OCI-LY7 (cell line): Measurements from ENCODE around the gene PIP4K2A. TPM values are rescaled to one million over a fixed set of nuclear protein-coding genes. Genes with fewer than 3 reads are reported as not detected.

Experiments used
- BruUV-seq: library from RNA; stranded (reverse); fragments of 400-500 nt; replicated peaks from 2 replicates; lab custom pipeline; 2021; lab: Mats Ljungman, UMichigan
- CTCF ChIA-PET: fragments of 300-600 bp; sonication (Branson Sonifier 250); formaldehyde crosslinking; loops from one replicate; lab custom pipeline; 2022; ENCODE audit warnings: antibody characterized with exemption; ENCODE audit not compliant: unreplicated experiment; lab: Charles Lee
- POLR2A ChIA-PET: fragments of 300-600 bp; sonication (Branson Sonifier 250); formaldehyde crosslinking; loops from one replicate; lab custom pipeline; 2022; ENCODE audit warnings: antibody characterized with exemption; lab: Charles Lee
- DNase-seq: peaks from one replicate; pipeline ENCODE4 v3.0.0-alpha.2; 2015; ENCODE audit warnings: low spot score
- H2AFZ ChIP-seq: fragments of 200-600 bp; sonication (generic), shearing (Covaris generic); 2 replicates; pipeline ENCODE4 v1.6.1; 2014; ENCODE audit warnings: mild to moderate bottlenecking, antibody characterized with exemption, low read length, moderate library complexity
- H3K27ac ChIP-seq: fragments of 200-600 bp; sonication (generic); 2 replicates; pipeline ENCODE4 v1.5.1; 2014; ENCODE audit warnings: mixed run types, low read depth, mild to moderate bottlenecking, moderate library complexity, low read length, inconsistent platforms; ENCODE audit not compliant: poor library complexity, severe bottlenecking
- H3K36me3 ChIP-seq: fragments of 200-600 bp; sonication (generic); 2 replicates; pipeline ENCODE4 v1.6.1; 2014; ENCODE audit warnings: mild to moderate bottlenecking, antibody characterized with exemption, low read length, moderate library complexity, mixed read lengths; ENCODE audit not compliant: insufficient read depth
- H3K4me1 ChIP-seq: fragments of 200-600 bp; sonication (generic); 2 replicates; pipeline ENCODE4 v1.5.1; 2014; ENCODE audit warnings: mild to moderate bottlenecking, low read length; ENCODE audit not compliant: insufficient read depth, poor library complexity, severe bottlenecking
- H3K4me2 ChIP-seq: fragments of 200-600 bp; sonication (generic); 2 replicates; pipeline ENCODE4 v1.6.1; 2014; ENCODE audit warnings: mild to moderate bottlenecking, low read length
- H3K4me3 ChIP-seq: fragments of 200-600 bp; sonication (generic); 2 replicates; pipeline ENCODE4 v1.5.1; 2014; ENCODE audit warnings: mild to moderate bottlenecking, low read depth, low read length; ENCODE audit not compliant: poor library complexity, severe bottlenecking
- H3K79me2 ChIP-seq: fragments of 200-600 bp; sonication (generic); 2 replicates; pipeline ENCODE4 v1.6.1; 2016; ENCODE audit warnings: low read depth, mild to moderate bottlenecking, low read length, moderate library complexity, mixed read lengths; ENCODE audit not compliant: insufficient read depth
- H3K9me2 ChIP-seq: fragments of 200-600 bp; sonication (generic); 2 replicates; pipeline ENCODE4 v1.6.1; 2016; ENCODE audit warnings: mild to moderate bottlenecking, low read length, mixed read lengths; ENCODE audit not compliant: insufficient read depth
- H3K9me3 ChIP-seq: fragments of 200-600 bp; sonication (generic); 2 replicates; pipeline ENCODE4 v1.6.1; 2014; ENCODE audit warnings: mild to moderate bottlenecking, mixed run types, low read length, mixed read lengths
- H4K20me1 ChIP-seq: fragments of 200-600 bp; sonication (generic); 2 replicates; pipeline ENCODE4 v1.6.1; 2014; ENCODE audit warnings: mild to moderate bottlenecking, antibody characterized with exemption, low read length, moderate library complexity, mixed read lengths; ENCODE audit not compliant: insufficient read depth
- CTCF ChIP-seq: fragments of 200-600 bp; sonication (generic); conservative IDR thresholded peaks from 2 replicates; pipeline ENCODE4 v1.5.1; 2014; ENCODE audit warnings: mild to moderate bottlenecking, antibody characterized with exemption, low read length, moderate library complexity, mixed read lengths
- EZH2phosphoT487 ChIP-seq: fragments of 200-600 bp; sonication (generic); IDR thresholded peaks from 2 replicates; pipeline ENCODE4 v1.6.1; 2018; ENCODE audit warnings: low read depth, borderline replicate concordance, mild to moderate bottlenecking, mixed run types, antibody characterized with exemption, low read length, moderate library complexity, mixed read lengths
- intact Hi-C: fragments of 100-400 bp; cut with micrococcal nuclease; formaldehyde crosslinking; loops from one replicate; pipeline ENCODE4 v1.10.0; 2022; ENCODE audit not compliant: unreplicated experiment
- total RNA-seq, 2 experiments: library from RNA; depleted of rRNA in 1 of 2; stranded (reverse); fragments of >200 nt in 1 of 2; shearing (Covaris generic) in 1 of 2; gene quantifications; 2 replicates each; pipeline ENCODE4 v1.2.3, GENCODE V29; 2014 to 2022

The PIP4K2A gene
- total RNA-seq, 2 experiments from 2014 or later, result 32.5 to 42.6 TPM

GRCh38 chr10:22655312-22655981, 58.9 kb downstream of the PIP4K2A start:
- no peak overlapping the region for H3K4me3 ChIP-seq
- peaks cover 16% of the 10 kb centered on the region for H4K20me1 ChIP-seq
- BruUV-seq, result no TSS peak
- no peaks in the 10 kb centered on the region for H3K79me2 ChIP-seq
- DNase-seq, result no peak
- no peak overlapping the region for H3K27ac ChIP-seq
- H3K9me3 ChIP-seq, result no peaks in the 10 kb centered on the region
- H3K9me2 ChIP-seq, result no peaks in the 10 kb centered on the region
- H3K4me2 ChIP-seq, result no peak overlapping the region
- H3K4me1 ChIP-seq, result no peaks in the 10 kb centered on the region
- CTCF ChIA-PET, result no interaction called here
- H3K36me3 ChIP-seq, result no peaks in the 10 kb centered on the region
- intact Hi-C loops, result no loop called here
- H2AFZ ChIP-seq, result no peak overlapping the region
- POLR2A ChIA-PET, result interaction anchor here (1.1 kb wide), 1 partner anchor 33 kb away, joined by 3 read pairs; no protein-coding TSS in a partner anchor
- no peak for TF ChIP-seq EZH2phosphoT487
- no peak for TF ChIP-seq CTCF

DNA sequence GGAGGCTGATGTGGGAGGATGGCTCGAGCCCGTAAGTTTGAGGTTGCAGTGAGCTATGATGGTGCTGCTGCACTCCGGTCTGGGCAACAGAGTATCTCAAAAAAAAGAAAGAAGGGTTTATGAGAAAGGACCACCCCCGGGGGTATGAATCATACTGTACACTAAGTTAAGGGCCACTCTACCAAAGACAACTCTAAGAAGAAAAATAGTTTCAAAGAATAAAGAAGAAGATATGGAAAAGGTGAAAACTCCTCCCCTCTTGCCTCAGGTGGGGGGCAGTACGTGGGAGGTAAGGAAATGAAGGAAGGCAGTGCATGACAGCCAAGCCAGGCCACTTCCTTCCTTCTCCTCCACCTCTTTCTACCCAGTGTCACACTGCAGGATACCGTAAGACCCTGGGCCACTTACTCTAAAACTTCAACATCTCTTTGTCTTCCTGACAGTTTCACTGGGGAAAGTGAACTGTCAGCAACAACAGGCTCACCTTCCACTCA, 61.3 kb downstream of the PIP4K2A start:
- no peaks in the 10 kb centered on the region for H3K9me3 ChIP-seq
- no peaks in the 10 kb centered on the region for H3K79me2 ChIP-seq
- CTCF ChIA-PET, result no interaction called here
- no peaks in the 10 kb centered on the region for H3K4me1 ChIP-seq
- intact Hi-C loops, result no loop called here
- H2AFZ ChIP-seq, result no peak overlapping the region
- no peak overlapping the region for H3K4me2 ChIP-seq
- no peak for TF ChIP-seq EZH2phosphoT487
- no peak for TF ChIP-seq CTCF
- peaks cover 6% of the 10 kb centered on the region for H4K20me1 ChIP-seq
- H3K27ac ChIP-seq, result no peak overlapping the region
- no TSS peak for BruUV-seq
- no peaks in the 10 kb centered on the region; the same call in 1 of the 2 replicates for H3K36me3 ChIP-seq
- DNase-seq, result no peak
- POLR2A ChIA-PET, result interaction anchor here (0.5 to 1.1 kb wide), 2 partner anchors 14 to 37 kb away, joined by 3 to 4 read pairs; no protein-coding TSS in a partner anchor
- H3K9me2 ChIP-seq, result no peaks in the 10 kb centered on the region
- no peak overlapping the region for H3K4me3 ChIP-seq
